Neural crest cell (in vitro differentiated cells): ENCODE data around the gene SPINK8. TPM values are rescaled to one million over a fixed set of nuclear protein-coding genes. Genes with fewer than 3 reads are reported as not detected.

ENCODE experiments used
- DNase-seq: peaks from one replicate; pipeline ENCODE4 v3.0.0; 2021; ENCODE audit warnings: low read depth, mixed read lengths, low spot score
- H3K27ac Mint-ChIP-seq: one replicate; pipeline ENCODE4 v1.8.0; 2021; ENCODE audit warnings: mild to moderate bottlenecking, mixed read lengths; ENCODE audit not compliant: unreplicated experiment
- H3K27me3 Mint-ChIP-seq: 2 replicates; pipeline ENCODE4 v1.8.0; 2021; ENCODE audit warnings: low read depth, mild to moderate bottlenecking, mixed read lengths
- H3K36me3 Mint-ChIP-seq: 2 replicates; pipeline ENCODE4 v1.8.0; 2021; ENCODE audit warnings: low read depth, mild to moderate bottlenecking, mixed read lengths
- H3K4me1 Mint-ChIP-seq: 2 replicates; pipeline ENCODE4 v1.8.0; 2021; ENCODE audit warnings: mixed read lengths
- H3K4me3 Mint-ChIP-seq: one replicate; pipeline ENCODE4 v1.8.0; 2021; ENCODE audit warnings: mild to moderate bottlenecking, mixed read lengths
- H3K9me3 Mint-ChIP-seq: 2 replicates; pipeline ENCODE4 v1.8.0; 2021; ENCODE audit warnings: mixed read lengths
- total RNA-seq: library from RNA; stranded (reverse); gene quantifications from 2 replicates; pipeline ENCODE4 v1.2.1, GENCODE V29; 2021
- TF ChIP-seq, protein P1 (sequence below): fragments of 200-600 bp; sonication (generic); conservative IDR thresholded peaks from 2 replicates; pipeline ENCODE4 v1.5.0; 2021; ENCODE audit warnings: antibody characterized with exemption, mild to moderate bottlenecking

Gene SPINK8
- total RNA-seq, 1 donor from 2014 or later = not detected

GRCh38 chr3:48303021-48303420 is 30.4 kb downstream of the SPINK8 start:
- Mint-ChIP-seq H3K27ac (no peak overlapping the region), H3K27me3 (peaks cover 27% of the 10 kb centered on the region), H3K4me3 (peak overlapping the region; percentile 95), H3K4me1 (peaks cover 24% of the 10 kb centered on the region), H3K36me3 (peaks cover 22% of the 10 kb centered on the region), H3K9me3 (peaks cover 10% of the 10 kb centered on the region)
- no peak for DNase-seq
- TF ChIP-seq, protein P1, sequence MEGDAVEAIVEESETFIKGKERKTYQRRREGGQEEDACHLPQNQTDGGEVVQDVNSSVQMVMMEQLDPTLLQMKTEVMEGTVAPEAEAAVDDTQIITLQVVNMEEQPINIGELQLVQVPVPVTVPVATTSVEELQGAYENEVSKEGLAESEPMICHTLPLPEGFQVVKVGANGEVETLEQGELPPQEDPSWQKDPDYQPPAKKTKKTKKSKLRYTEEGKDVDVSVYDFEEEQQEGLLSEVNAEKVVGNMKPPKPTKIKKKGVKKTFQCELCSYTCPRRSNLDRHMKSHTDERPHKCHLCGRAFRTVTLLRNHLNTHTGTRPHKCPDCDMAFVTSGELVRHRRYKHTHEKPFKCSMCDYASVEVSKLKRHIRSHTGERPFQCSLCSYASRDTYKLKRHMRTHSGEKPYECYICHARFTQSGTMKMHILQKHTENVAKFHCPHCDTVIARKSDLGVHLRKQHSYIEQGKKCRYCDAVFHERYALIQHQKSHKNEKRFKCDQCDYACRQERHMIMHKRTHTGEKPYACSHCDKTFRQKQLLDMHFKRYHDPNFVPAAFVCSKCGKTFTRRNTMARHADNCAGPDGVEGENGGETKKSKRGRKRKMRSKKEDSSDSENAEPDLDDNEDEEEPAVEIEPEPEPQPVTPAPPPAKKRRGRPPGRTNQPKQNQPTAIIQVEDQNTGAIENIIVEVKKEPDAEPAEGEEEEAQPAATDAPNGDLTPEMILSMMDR = no peak

- Mint-ChIP-seq H3K9me3 (peaks cover 10% of the 10 kb centered on the region), H3K4me3 (peak overlapping the region; percentile 95), H3K27me3 (peaks cover 18% of the 10 kb centered on the region), H3K27ac (no peak overlapping the region), H3K36me3 (peaks cover 28% of the 10 kb centered on the region), H3K4me1 (peaks cover 24% of the 10 kb centered on the region)
- DNase-seq = no peak
- TF ChIP-seq, protein P1 = no peak
These were observed 31.7 kb downstream of the SPINK8 start for GRCh38 chr3:48301800-48302166.

DNA sequence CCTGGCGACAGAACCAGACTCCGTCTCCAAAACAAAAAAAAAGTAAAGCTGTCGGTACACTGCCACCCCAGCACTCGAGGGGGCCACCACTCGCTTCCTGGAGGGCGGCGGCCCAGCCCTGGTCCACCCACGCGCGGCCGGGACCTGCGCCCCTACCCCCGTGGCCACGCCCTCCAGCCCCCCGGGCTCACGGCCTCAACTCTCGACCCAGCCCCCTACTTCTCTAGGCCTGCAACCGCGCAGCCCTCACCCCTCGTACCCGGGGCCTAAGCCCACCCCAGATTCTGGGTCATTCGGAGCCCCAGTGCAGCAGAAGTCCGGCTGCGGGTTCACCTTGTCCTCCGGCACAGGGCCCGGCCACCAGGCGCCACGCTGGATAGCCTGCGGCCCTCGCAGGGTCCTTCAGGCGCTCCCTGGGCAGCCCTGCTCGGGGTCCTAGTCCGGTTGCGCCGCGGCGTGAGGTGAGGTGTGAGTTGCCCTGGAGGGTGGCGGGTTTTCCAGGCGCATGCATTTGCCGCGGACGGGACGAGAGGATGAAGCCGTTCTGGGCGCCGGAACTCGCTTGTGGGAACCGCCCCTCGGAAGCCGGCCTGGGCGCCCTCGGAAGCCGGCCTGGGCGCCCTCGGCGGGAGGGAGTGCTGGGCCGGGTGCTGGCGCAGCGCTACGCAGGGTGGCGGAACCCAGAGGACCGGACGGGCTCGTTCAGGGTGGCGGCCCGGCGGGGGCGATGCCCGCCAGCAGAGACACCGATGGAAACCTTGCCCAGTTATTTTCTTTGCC is 32.3 kb downstream of the SPINK8 start, which contains the start of gene NME6:
Gene NME6 (minus strand): TSS at position 348 of the 780 bp plus-strand sequence.
- Mint-ChIP-seq H3K27me3 (peaks cover 14% of the 10 kb centered on the region), H3K36me3 (peaks cover 30% of the 10 kb centered on the region), H3K4me1 (peaks cover 24% of the 10 kb centered on the region), H3K27ac (peak within 1 kb of the TSS; percentile 98), H3K4me3 (peak within 1 kb of the TSS; percentile 95), H3K9me3 (peaks cover 10% of the 10 kb centered on the region)
- TF ChIP-seq, protein P1 = no peak
- peak; percentile 94 for DNase-seq

DNA sequence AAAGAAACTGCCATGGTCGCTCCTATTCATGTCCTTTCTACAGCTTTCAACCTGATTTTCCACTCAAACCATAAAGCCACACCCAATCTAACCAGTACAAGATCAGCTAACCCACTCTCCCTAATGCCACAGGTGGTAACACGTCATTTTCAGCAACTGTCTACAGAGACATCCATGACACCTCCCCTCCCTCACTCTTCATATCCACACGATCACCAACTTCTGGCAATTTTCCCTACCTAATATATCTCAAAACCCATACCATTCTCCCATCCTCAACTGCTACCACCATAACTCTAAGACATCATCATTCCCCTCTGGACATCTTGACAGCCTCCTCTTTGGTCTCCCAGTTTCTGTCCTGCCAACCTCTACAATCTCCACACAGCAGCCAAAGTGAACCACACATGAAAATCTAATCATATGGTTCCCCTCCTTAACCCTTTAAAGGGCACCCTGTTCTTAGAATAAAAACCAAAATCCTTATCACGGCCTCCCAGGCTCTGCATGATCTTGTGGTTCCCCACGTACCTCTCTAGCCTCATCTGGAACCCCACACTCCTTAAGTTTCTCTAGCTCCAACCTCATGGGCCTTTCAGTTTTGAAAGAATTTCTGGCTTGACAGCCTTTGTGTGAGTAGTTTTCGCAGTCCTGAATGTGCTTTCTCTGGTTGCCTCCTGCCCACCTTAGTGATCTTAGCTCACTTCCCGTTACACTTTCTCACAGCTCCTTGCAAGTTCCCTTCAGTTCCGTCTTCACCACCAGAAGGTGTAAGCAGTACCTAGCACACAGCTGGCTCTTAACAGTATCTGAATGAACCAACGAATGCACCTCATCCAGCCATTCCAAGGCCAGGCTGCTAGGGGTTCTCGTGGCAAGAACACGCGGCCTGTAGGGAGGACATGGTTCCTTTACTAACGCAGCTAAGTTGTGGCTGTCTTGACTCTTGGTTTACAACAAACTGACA is 33.4 kb downstream of the SPINK8 start:
- H3K27me3 Mint-ChIP-seq = peaks cover 5% of the 10 kb centered on the region
- peaks cover 10% of the 10 kb centered on the region for H3K9me3 Mint-ChIP-seq
- TF ChIP-seq, protein P1 = no peak
- H3K36me3 Mint-ChIP-seq = peaks cover 31% of the 10 kb centered on the region
- peak overlapping the region; percentile 76 for H3K27ac Mint-ChIP-seq
- peak overlapping the region; percentile 95 for H3K4me3 Mint-ChIP-seq
- DNase-seq = no peak
- H3K4me1 Mint-ChIP-seq = peaks cover 24% of the 10 kb centered on the region

DNA sequence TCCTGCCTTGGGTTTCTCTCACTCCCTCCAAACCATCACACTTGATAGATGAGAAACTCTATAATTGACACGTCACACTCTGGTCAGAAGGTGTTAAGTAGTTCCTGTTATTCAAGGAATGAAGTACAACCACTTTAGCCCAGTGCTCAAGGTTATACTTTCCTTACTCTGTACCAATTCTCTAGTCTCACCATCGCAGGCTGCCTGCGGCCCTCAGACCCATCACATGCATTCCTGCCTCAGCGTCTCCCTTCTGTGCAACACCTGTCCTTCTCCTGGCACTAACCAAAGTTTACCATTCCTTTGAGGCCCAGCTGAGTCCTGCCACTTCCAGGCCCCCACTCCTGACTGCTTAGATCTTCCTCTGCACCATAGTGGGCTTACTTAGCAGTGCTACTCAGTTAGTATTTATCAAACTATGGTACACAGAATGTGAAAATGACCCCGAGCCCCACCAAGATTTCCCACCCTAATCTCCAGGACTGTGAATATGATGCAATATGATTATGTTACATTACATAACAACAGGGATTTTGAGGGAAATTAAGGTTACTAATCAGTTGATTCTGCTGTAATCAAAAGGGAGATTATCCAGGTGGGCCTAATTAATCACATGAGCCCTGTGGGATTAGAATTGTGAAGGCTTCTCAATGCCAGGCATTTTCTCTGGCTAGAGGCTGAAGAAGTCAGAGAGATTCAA is 36.2 kb downstream of the SPINK8 start:
- no peaks in the 10 kb centered on the region for H3K27me3 Mint-ChIP-seq
- TF ChIP-seq, protein P1 = no peak
- H3K27ac Mint-ChIP-seq = no peak overlapping the region
- no peak overlapping the region for H3K4me3 Mint-ChIP-seq
- no peak for DNase-seq
- peaks cover 27% of the 10 kb centered on the region for H3K36me3 Mint-ChIP-seq
- H3K9me3 Mint-ChIP-seq = peaks cover 3% of the 10 kb centered on the region
- peaks cover 19% of the 10 kb centered on the region for H3K4me1 Mint-ChIP-seq
